Mucosa of gallbladder (tissue), 1 donor: ENCODE measurements around the gene ZC3H6. TPM values are rescaled to one million over a fixed set of nuclear protein-coding genes. Genes with fewer than 3 reads are reported as not detected.
"Not testable (repeated sequence)": the region's sequence is repeated elsewhere in the genome, so short reads cannot be mapped to it uniquely, and the experiment has no call there.

Experiments
- DNase-seq: peaks from one replicate; pipeline ENCODE4 v3.0.0-alpha.2; 2020; ENCODE audit warnings: low spot score
- total RNA-seq: library from RNA; stranded (reverse); gene quantifications from one replicate; pipeline ENCODE4 v1.2.1, GENCODE V29; 2021
- donor health status: DM: no; HTN: no; CAD: no.

The ZC3H6 gene
- total RNA-seq, 1 donor from 2014 or later: 11.3 TPM

- DNase-seq: no peak
These were observed 2.3 kb downstream of the ZC3H6 start for GRCh38 chr2:112277596-112278220.

GRCh38 chr2:112282066-112282465, 6.7 kb downstream of the ZC3H6 start:
- DNase-seq: not testable (repeated sequence)

- DNase-seq: not testable (repeated sequence)
These were observed 8.1 kb downstream of the ZC3H6 start for GRCh38 chr2:112283535-112283934.

- no peak for DNase-seq
These were observed 14.7 kb downstream of the ZC3H6 start for GRCh38 chr2:112290088-112290487.

- DNase-seq: no peak
These were observed 15.3 kb downstream of the ZC3H6 start for GRCh38 chr2:112290648-112291047.

- no peak for DNase-seq
These were observed 18.4 kb downstream of the ZC3H6 start for GRCh38 chr2:112293636-112294401.

GRCh38 chr2:112295407-112296078, 20.1 kb downstream of the ZC3H6 start:
- no peak for DNase-seq

GRCh38 chr2:112296407-112296806, 21.0 kb downstream of the ZC3H6 start:
- DNase-seq: no peak

- no peak for DNase-seq
These were observed 25.8 kb downstream of the ZC3H6 start for GRCh38 chr2:112301171-112301584.

- DNase-seq: no peak
These were observed 26.6 kb downstream of the ZC3H6 start for GRCh38 chr2:112301973-112302372.

GRCh38 chr2:112304298-112304941, 29.0 kb downstream of the ZC3H6 start:
- DNase-seq: no peak

GRCh38 chr2:112305132-112305531, 29.7 kb downstream of the ZC3H6 start:
- DNase-seq: no peak

GRCh38 chr2:112310906-112311305, 35.5 kb downstream of the ZC3H6 start:
- DNase-seq: no peak

- no peak for DNase-seq
These were observed 36.5 kb downstream of the ZC3H6 start for GRCh38 chr2:112311932-112312331.

GRCh38 chr2:112312821-112313220, 37.4 kb downstream of the ZC3H6 start:
- no peak for DNase-seq

GRCh38 chr2:112314856-112315255, 39.5 kb downstream of the ZC3H6 start:
- no peak for DNase-seq

- DNase-seq: no peak
These were observed 42.1 kb downstream of the ZC3H6 start for GRCh38 chr2:112317303-112318158.

GRCh38 chr2:112318515-112318914, 43.1 kb downstream of the ZC3H6 start:
- DNase-seq: no peak

GRCh38 chr2:112321375-112322320, 46.3 kb downstream of the ZC3H6 start:
- DNase-seq: no peak

GRCh38 chr2:112322919-112323318, 47.5 kb downstream of the ZC3H6 start:
- DNase-seq: no peak
